MM.1S (cell line): ENCODE measurements around the gene DAZAP1.

Experiments used
- CTCF ChIP-seq: fragments of 300-600 bp; sonication (generic); IDR thresholded peaks from 2 replicates; pipeline ENCODE4 v1.5.1; 2016; ENCODE audit warnings: antibody characterized with exemption, low read length, mixed read lengths
- EZH2 ChIP-seq: fragments of 300-600 bp; sonication (generic); optimal IDR thresholded peaks from 2 replicates; pipeline ENCODE3; 2017; ENCODE audit warnings: low read depth, mild to moderate bottlenecking, antibody characterized with exemption, low read length, mixed read lengths
- EZH2phosphoT487 ChIP-seq: fragments of 300-600 bp; sonication (generic); IDR thresholded peaks from 2 replicates; pipeline ENCODE4 v1.6.1; 2018; ENCODE audit warnings: antibody characterized with exemption, low read length

- TF ChIP-seq CTCF (no peak), EZH2 (no peak), EZH2phosphoT487 (no peak)
These were observed 16.4 kb upstream of the DAZAP1 start for GRCh38 chr19:1390890-1391423.
